GM12878 (cell line): ENCODE data around the gene HMCES. TPM values are rescaled to one million over a fixed set of nuclear protein-coding genes. Genes with fewer than 3 reads are reported as not detected.

ENCODE experiments used
- ESRRA ChIP-seq: IDR thresholded peaks from 2 replicates; pipeline ENCODE4 v1.6.1; 2012; ENCODE audit warnings: mild to moderate bottlenecking, low read length, improper control_type of control experiment
- EZH2 ChIP-seq: IDR thresholded peaks from 2 replicates; pipeline ENCODE4 v1.6.1; 2012; ENCODE audit warnings: low read depth, mild to moderate bottlenecking, control low read depth, inconsistent platforms, low read length, borderline replicate concordance; ENCODE audit not compliant: control insufficient read depth
- HCFC1 ChIP-seq: fragments of 150-350 bp; IDR thresholded peaks from 2 replicates; pipeline ENCODE4 v1.6.1; 2014; ENCODE audit warnings: low read length
- IKZF2 ChIP-seq, 2 experiments: fragments of 450-650 bp; IDR thresholded peaks; 2 replicates each; pipeline ENCODE4 v1.6.1; 2017; ENCODE audit warnings: mild to moderate bottlenecking in 2 of 2, moderate library complexity in 2 of 2
- JUNB ChIP-seq: IDR thresholded peaks from 2 replicates; pipeline ENCODE4 v1.6.1; 2016; ENCODE audit warnings: antibody characterized with exemption, mild to moderate bottlenecking
- KDM1A ChIP-seq: fragments of 200-600 bp; sonication (generic); IDR thresholded peaks from 2 replicates; pipeline ENCODE4 v1.6.1; 2016; ENCODE audit warnings: borderline replicate concordance
- MXI1 ChIP-seq: fragments of 150-350 bp; IDR thresholded peaks from 2 replicates; pipeline ENCODE4 v1.6.1; 2011; ENCODE audit warnings: low read depth, mild to moderate bottlenecking, inconsistent platforms, low read length, improper control_type of control experiment
- MYC ChIP-seq: IDR thresholded peaks from 2 replicates; pipeline ENCODE4 v1.6.1; 2011; ENCODE audit warnings: mild to moderate bottlenecking, low read length, moderate library complexity, inconsistent platforms; ENCODE audit not compliant: insufficient read depth, insufficient replicate concordance, insufficient read length, severe bottlenecking
- NBN ChIP-seq: fragments of 450-650 bp; IDR thresholded peaks from 2 replicates; pipeline ENCODE4 v1.6.1; 2016
- NFXL1 ChIP-seq: fragments of 450-650 bp; IDR thresholded peaks from 2 replicates; pipeline ENCODE4 v1.6.1; 2017; ENCODE audit warnings: antibody characterized with exemption, mild to moderate bottlenecking, borderline replicate concordance
- NR2C1 ChIP-seq: fragments of 450-650 bp; IDR thresholded peaks from 2 replicates; pipeline ENCODE4 v1.6.1; 2017; ENCODE audit warnings: antibody characterized with exemption, mild to moderate bottlenecking, moderate library complexity
- NR2F1 ChIP-seq: fragments of 450-650 bp; conservative IDR thresholded peaks from 2 replicates; pipeline ENCODE4 v1.6.1; 2017; ENCODE audit warnings: mild to moderate bottlenecking
- PAX8 ChIP-seq: fragments of 450-650 bp; IDR thresholded peaks from 2 replicates; pipeline ENCODE4 v1.6.1; 2017; ENCODE audit warnings: mild to moderate bottlenecking, moderate library complexity
- POLR2A ChIP-seq: IDR thresholded peaks from 2 replicates; pipeline ENCODE4 v1.6.1; 2011; ENCODE audit warnings: low read depth, mild to moderate bottlenecking, low read length
- RAD21 ChIP-seq: IDR thresholded peaks from 2 replicates; pipeline ENCODE4 v1.6.1; 2011; ENCODE audit warnings: mild to moderate bottlenecking, low read depth, low read length, moderate library complexity; ENCODE audit not compliant: insufficient read depth
- RAD51 ChIP-seq: fragments of 450-650 bp; IDR thresholded peaks from 2 replicates; pipeline ENCODE4 v1.6.1; 2016; ENCODE audit warnings: moderate library complexity, mild to moderate bottlenecking, inconsistent platforms
- RB1 ChIP-seq: fragments of 450-650 bp; formaldehyde crosslinking; IDR thresholded peaks from 2 replicates; pipeline ENCODE4 v1.6.1; 2017; ENCODE audit warnings: mild to moderate bottlenecking, borderline replicate concordance
- SIN3A ChIP-seq: IDR thresholded peaks from 2 replicates; pipeline ENCODE4 v1.6.1; 2012; ENCODE audit warnings: low read depth, low read length, improper control_type of control experiment
- SMARCA5 ChIP-seq: fragments of 450-650 bp; IDR thresholded peaks from 2 replicates; pipeline ENCODE4 v1.6.1; 2017; ENCODE audit warnings: mild to moderate bottlenecking
- SP1 ChIP-seq: IDR thresholded peaks from one replicate; pipeline ENCODE4 v1.6.1; 2011; ENCODE audit warnings: low read depth, low read length
- SUZ12 ChIP-seq: fragments of 200-600 bp; sonication (generic); IDR thresholded peaks from one replicate; pipeline ENCODE4 v1.6.1; 2018; ENCODE audit warnings: antibody characterized with exemption, mild to moderate bottlenecking; ENCODE audit not compliant: unreplicated experiment
- TBL1XR1 ChIP-seq: IDR thresholded peaks from 2 replicates; pipeline ENCODE4 v1.6.1; 2012; ENCODE audit warnings: low read depth, low read length, improper control_type of control experiment
- TCF7 ChIP-seq: IDR thresholded peaks from 2 replicates; pipeline ENCODE4 v1.6.1; 2014; ENCODE audit warnings: antibody characterized with exemption, borderline replicate concordance
- YBX1 ChIP-seq: fragments of 450-650 bp; IDR thresholded peaks from 2 replicates; pipeline ENCODE4 v1.6.1; 2016; ENCODE audit warnings: antibody characterized with exemption
- ZNF217 ChIP-seq: fragments of 450-650 bp; IDR thresholded peaks from 2 replicates; pipeline ENCODE4 v1.6.1; 2017; ENCODE audit warnings: antibody characterized with exemption, mild to moderate bottlenecking
- ZNF384 ChIP-seq: IDR thresholded peaks from 2 replicates; pipeline ENCODE4 v1.6.1; 2012; ENCODE audit warnings: low read depth, mild to moderate bottlenecking, low read length, improper control_type of control experiment, borderline replicate concordance
- ZSCAN29 ChIP-seq: fragments of 450-650 bp; IDR thresholded peaks from 2 replicates; pipeline ENCODE4 v1.6.1; 2017; ENCODE audit warnings: mild to moderate bottlenecking, moderate library complexity
- polyA plus RNA-seq, 11 experiments: library from polyadenylated mRNA; depleted of rRNA in 4 of 11; unstranded in 6 of 11; stranded (reverse) in 5 of 11; fragments of >200 nt; fragmentation: Nextera tagmentation in 4 of 11; fragmentation: Illumina TruSeq in 1 of 11; extraction: Ambion mirVana in 4 of 11; extraction: Trizol in 1 of 11; gene quantifications; 1 replicate in 1 of 11; 2 replicates in 10 of 11; pipeline versions ENCODE4 v1.2.1 to v1.2.3, GENCODE V29; 2011 to 2016; ENCODE audit warnings: inconsistent platforms in 2 of 11, missing spikeins in 2 of 11, low read depth in 1 of 11
- total RNA-seq, 4 experiments: library from RNA; depleted of rRNA in 3 of 4; stranded (reverse); fragments of >200 nt in 3 of 4; fragmentation: Illumina TruSeq in 1 of 4; extraction: Trizol in 1 of 4; gene quantifications; 2 replicates each; pipeline versions ENCODE4 v1.2.1 to v1.2.3, GENCODE V29; 2013 to 2021
- TF ChIP-seq, protein P1 (sequence below): IDR thresholded peaks from 2 replicates; pipeline ENCODE4 v1.6.1; 2012; ENCODE audit warnings: low read depth, low read length, improper control_type of control experiment
- TF ChIP-seq, protein P2 (sequence below), 3 experiments: IDR thresholded peaks in 2 of 3; conservative IDR thresholded peaks in 1 of 3; 2 replicates each; pipeline ENCODE4 v1.5.1; 2011; ENCODE audit warnings: low read depth in 3 of 3, low read length in 3 of 3, mild to moderate bottlenecking in 3 of 3, control low read depth in 2 of 3, moderate library complexity in 2 of 3, inconsistent platforms in 1 of 3, mixed read lengths in 1 of 3; ENCODE audit not compliant: control insufficient read depth in 2 of 3, insufficient read depth in 1 of 3; ENCODE audit errors: extremely low read depth in 1 of 3
- TF ChIP-seq, protein P3 (sequence below): IDR thresholded peaks from 2 replicates; pipeline ENCODE4 v1.6.1; 2011; ENCODE audit warnings: borderline replicate concordance, low read depth, mild to moderate bottlenecking, moderate library complexity, low read length; ENCODE audit not compliant: insufficient read depth, poor library complexity, severe bottlenecking

Gene HMCES
- total and polyA plus RNA-seq, 10 of the 15 experiments (the other 5 are each of a cell fraction or from before 2014, with no cell fraction given) = 12.4 to 49.8 (median 27.0) TPM

DNA sequence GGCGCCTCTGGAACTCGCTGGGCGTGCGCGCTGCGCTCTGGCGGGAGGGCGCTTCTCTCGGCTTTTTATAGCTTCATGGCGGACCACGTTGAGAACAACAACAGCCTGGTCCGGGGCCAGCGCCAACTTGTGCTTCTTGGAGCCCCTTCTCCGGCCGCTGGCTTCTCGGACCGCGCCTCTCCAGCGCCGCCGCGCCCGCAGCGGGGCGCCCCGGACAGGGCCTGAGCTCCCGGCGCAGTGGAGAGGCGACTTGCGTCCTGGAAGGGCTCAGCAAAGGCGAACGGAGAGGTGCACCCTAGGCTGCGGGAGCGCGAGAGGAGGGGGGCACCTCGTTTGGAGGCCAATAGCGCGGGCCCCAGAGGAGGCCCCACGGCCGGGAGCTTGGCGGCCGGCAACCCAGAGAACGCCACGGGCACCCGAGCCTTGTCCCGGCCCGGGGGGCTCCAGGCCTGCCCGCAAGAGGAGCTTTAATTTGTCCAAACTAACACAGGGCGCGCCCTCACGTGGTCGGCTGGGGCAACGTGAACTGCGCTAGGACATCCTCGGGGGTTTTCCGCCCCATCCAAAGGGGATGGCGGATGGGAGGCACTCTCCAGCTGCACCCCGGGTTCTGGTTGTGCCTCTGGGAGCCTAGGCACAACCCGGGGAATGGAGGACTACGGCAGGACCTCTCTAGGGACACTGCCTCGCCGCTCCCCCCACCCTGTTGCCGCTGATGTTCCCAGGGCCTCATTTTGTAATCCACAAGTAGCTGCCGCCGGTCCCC is 37.8 kb downstream of the HMCES start (continued):
- TF ChIP-seq, protein P1, sequence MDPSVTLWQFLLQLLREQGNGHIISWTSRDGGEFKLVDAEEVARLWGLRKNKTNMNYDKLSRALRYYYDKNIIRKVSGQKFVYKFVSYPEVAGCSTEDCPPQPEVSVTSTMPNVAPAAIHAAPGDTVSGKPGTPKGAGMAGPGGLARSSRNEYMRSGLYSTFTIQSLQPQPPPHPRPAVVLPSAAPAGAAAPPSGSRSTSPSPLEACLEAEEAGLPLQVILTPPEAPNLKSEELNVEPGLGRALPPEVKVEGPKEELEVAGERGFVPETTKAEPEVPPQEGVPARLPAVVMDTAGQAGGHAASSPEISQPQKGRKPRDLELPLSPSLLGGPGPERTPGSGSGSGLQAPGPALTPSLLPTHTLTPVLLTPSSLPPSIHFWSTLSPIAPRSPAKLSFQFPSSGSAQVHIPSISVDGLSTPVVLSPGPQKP = no peak
- TF ChIP-seq MXI1 = peak; percentile 16; the same call in 1 of the 2 replicates
- no peak for TF ChIP-seq POLR2A
- TF ChIP-seq NFXL1 = peak; percentile 100
- 0 out of 2 replicates have a peak, but pooled peaks have one; percentile 32 for TF ChIP-seq TBL1XR1
- no peak for TF ChIP-seq SUZ12
- peak; percentile 36 for TF ChIP-seq SP1
- TF ChIP-seq NBN = no peak
- peak; percentile 39; the same call in 1 of the 2 replicates for TF ChIP-seq HCFC1
- no peak for TF ChIP-seq PAX8
- no peak for TF ChIP-seq ZNF384
- TF ChIP-seq EZH2 = no peak
- TF ChIP-seq, protein P2, sequence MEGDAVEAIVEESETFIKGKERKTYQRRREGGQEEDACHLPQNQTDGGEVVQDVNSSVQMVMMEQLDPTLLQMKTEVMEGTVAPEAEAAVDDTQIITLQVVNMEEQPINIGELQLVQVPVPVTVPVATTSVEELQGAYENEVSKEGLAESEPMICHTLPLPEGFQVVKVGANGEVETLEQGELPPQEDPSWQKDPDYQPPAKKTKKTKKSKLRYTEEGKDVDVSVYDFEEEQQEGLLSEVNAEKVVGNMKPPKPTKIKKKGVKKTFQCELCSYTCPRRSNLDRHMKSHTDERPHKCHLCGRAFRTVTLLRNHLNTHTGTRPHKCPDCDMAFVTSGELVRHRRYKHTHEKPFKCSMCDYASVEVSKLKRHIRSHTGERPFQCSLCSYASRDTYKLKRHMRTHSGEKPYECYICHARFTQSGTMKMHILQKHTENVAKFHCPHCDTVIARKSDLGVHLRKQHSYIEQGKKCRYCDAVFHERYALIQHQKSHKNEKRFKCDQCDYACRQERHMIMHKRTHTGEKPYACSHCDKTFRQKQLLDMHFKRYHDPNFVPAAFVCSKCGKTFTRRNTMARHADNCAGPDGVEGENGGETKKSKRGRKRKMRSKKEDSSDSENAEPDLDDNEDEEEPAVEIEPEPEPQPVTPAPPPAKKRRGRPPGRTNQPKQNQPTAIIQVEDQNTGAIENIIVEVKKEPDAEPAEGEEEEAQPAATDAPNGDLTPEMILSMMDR (IDR thresholded peaks at IDR 0.05 in 2 of 3, conservative IDR thresholded peaks at IDR 0.05 in 1 of 3; ENCODE audit: control insufficient read depth in 2 of 3, extremely low read depth in 1 of 3, insufficient read depth in 1 of 3, low read depth in 3 of 3, low read length in 3 of 3) = peak; percentile 61 to 76 (median 71)
- peak; percentile 34 to 37; a peak in 2 of 4 replicates for TF ChIP-seq IKZF2 (IDR thresholded peaks at IDR 0.05)
- peak; percentile 75; the same call in 1 of the 2 replicates for TF ChIP-seq ESRRA
- TF ChIP-seq TCF7 = no peak
- peak; percentile 53; the same call in 1 of the 2 replicates for TF ChIP-seq RAD51
- TF ChIP-seq NR2F1 = peak; percentile 63
- TF ChIP-seq JUNB = no peak
- TF ChIP-seq YBX1 = no peak
- peak; percentile 54 for TF ChIP-seq RB1
- no peak for TF ChIP-seq NR2C1
- TF ChIP-seq SIN3A = peak; percentile 83; the same call in 1 of the 2 replicates
- TF ChIP-seq ZSCAN29 = peak; percentile 14; the same call in 1 of the 2 replicates
- TF ChIP-seq SMARCA5 = no peak; the same call in 1 of the 2 replicates
- TF ChIP-seq, protein P3, sequence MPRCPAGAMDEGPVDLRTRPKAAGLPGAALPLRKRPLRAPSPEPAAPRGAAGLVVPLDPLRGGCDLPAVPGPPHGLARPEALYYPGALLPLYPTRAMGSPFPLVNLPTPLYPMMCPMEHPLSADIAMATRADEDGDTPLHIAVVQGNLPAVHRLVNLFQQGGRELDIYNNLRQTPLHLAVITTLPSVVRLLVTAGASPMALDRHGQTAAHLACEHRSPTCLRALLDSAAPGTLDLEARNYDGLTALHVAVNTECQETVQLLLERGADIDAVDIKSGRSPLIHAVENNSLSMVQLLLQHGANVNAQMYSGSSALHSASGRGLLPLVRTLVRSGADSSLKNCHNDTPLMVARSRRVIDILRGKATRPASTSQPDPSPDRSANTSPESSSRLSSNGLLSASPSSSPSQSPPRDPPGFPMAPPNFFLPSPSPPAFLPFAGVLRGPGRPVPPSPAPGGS = no peak
- no peak for TF ChIP-seq MYC
- TF ChIP-seq RAD21 = peak; percentile 52
- TF ChIP-seq KDM1A = no peak
- no peak for TF ChIP-seq ZNF217
